Stimulated activated naive CD8-positive, alpha-beta T cell treated with anti-CD3 and anti-CD28 coated beads, Interleukin-15, Interleukin-2, amounts not matched to agents 100 U/mL and 50 U/mL, for 24 hours (primary cell): ENCODE measurements around the gene EVC.
"Not testable (repeated sequence)": the region's sequence is repeated elsewhere in the genome, so short reads cannot be mapped to it uniquely, and the experiment has no call there.

ENCODE experiments used
- ATAC-seq: fragments of 150-1000 bp; cut with Tn5 transposase; one replicate; pipeline ENCODE4 v1.10.0; 2021
- DNase-seq: peaks from one replicate; pipeline ENCODE4 v3.0.0; 2021

EVC gene

GRCh38 chr4:5708449-5709206 lies 2.4 kb upstream of the EVC start, which contains the start of gene EVC2:
Gene EVC2 (minus strand): TSS chr4:5708559. CDS start chr4:5708513, 46 bp downstream.
- peak; percentile 23 for DNase-seq
- ATAC-seq = no peak

GRCh38 chr4:5709207-5709575 lies 1.8 kb upstream of the EVC start:
- ATAC-seq = no peak
- no peak for DNase-seq

GRCh38 chr4:5710065-5710960 lies 688 bp upstream of the EVC start:
- ATAC-seq (no peak), DNase-seq (no peak)

- ATAC-seq (no peak), DNase-seq (no peak)
Observed at GRCh38 chr4:5711479-5712184, 631 bp downstream of the EVC start.

GRCh38 chr4:5712517-5712916 lies 1.5 kb downstream of the EVC start:
- ATAC-seq (peak; percentile 58), DNase-seq (no peak)

GRCh38 chr4:5712931-5713330 lies 1.9 kb downstream of the EVC start:
- no peak for DNase-seq
- no peak for ATAC-seq

- no peak for ATAC-seq
- DNase-seq = no peak
Observed at GRCh38 chr4:5713861-5714260, 2.9 kb downstream of the EVC start.

- ATAC-seq (no peak), DNase-seq (no peak)
Observed at GRCh38 chr4:5715357-5715756, 4.4 kb downstream of the EVC start.

GRCh38 chr4:5716391-5716790 lies 5.4 kb downstream of the EVC start:
- ATAC-seq (no peak), DNase-seq (no peak)

- ATAC-seq = no peak
Observed at GRCh38 chr4:5717449-5718158, 6.6 kb downstream of the EVC start.

GRCh38 chr4:5718411-5718810 lies 7.4 kb downstream of the EVC start:
- ATAC-seq (no peak), DNase-seq (no peak)

More at GRCh38 chr4:5717449-5718158, 6.6 kb downstream of the EVC start:
- no peak for DNase-seq

- DNase-seq (no peak), ATAC-seq (no peak)
Observed at GRCh38 chr4:5719350-5720055, 8.5 kb downstream of the EVC start.

- no peak for ATAC-seq
- no peak for DNase-seq
Observed at GRCh38 chr4:5720157-5720850, 9.3 kb downstream of the EVC start.

GRCh38 chr4:5720980-5721379 lies 10.0 kb downstream of the EVC start:
- DNase-seq (no peak), ATAC-seq (no peak)

GRCh38 chr4:5721923-5722322 lies 10.9 kb downstream of the EVC start:
- no peak for DNase-seq
- ATAC-seq = no peak

- ATAC-seq (no peak), DNase-seq (no peak)
Observed at GRCh38 chr4:5722328-5722727, 11.3 kb downstream of the EVC start.

- ATAC-seq (no peak), DNase-seq (no peak)
Observed at GRCh38 chr4:5724377-5724776, 13.4 kb downstream of the EVC start.

GRCh38 chr4:5728412-5728811 lies 17.4 kb downstream of the EVC start:
- not testable (repeated sequence) for DNase-seq, ATAC-seq

GRCh38 chr4:5730436-5730835 lies 19.4 kb downstream of the EVC start:
- no peak for ATAC-seq
- no peak for DNase-seq
